OCI-M1 (cell line): ENCODE data around the gene PCGF5.

Experiments used
- DNase-seq: peaks from one replicate; lab custom pipeline; 2025; lab: John Stamatoyannopoulos, UW

PCGF5 gene

DNA sequence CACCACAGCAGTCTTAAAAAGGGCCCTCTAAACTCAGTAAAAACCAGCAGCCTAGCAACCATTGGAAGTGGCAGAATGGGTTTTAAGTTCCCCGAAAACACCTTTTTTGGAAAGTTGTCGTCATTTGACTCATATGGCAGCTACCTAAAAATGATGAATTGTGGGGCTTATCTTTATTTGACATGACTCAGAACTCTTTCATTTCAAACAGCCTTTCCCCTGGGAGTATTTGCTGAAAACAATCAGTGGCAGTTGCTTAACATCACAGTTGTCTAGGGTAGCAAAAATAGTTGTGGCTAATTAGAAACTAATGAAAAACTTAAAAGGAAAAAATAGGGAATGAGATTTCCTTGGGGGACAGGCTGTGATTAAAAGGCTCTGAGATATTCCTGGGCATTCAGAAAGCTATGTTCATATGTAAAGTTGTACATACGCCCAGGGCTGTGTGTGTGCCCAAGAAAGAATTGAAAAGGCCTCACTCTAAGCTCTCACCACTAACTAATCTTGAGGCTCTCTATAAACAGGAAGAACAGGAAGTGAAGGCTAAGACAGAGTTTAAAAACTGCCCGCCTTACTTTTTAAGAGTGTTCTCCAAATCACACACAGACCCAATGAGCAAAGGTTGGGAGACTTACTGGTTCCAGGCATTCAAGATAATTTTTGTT lies 108.0 kb downstream of the PCGF5 start:
- DNase-seq = no peak
